Limb (tissue), 2 donors: ENCODE data around the gene ARHGEF12.
A peak's percentile ranks its signal among the peaks of the same experiment; 100 is the strongest.

Experiments
- DNase-seq, 2 donors: peaks; one replicate each; pipeline ENCODE4 v3.0.0-alpha.2; 2016; ENCODE audit errors: extremely low spot score in 2 of 2

The ARHGEF12 gene

GRCh38 chr11:120513436-120514315 lies 177.5 kb downstream of the ARHGEF12 start:
- peak in 1 of 2 donors; percentile 29 for DNase-seq

DNA sequence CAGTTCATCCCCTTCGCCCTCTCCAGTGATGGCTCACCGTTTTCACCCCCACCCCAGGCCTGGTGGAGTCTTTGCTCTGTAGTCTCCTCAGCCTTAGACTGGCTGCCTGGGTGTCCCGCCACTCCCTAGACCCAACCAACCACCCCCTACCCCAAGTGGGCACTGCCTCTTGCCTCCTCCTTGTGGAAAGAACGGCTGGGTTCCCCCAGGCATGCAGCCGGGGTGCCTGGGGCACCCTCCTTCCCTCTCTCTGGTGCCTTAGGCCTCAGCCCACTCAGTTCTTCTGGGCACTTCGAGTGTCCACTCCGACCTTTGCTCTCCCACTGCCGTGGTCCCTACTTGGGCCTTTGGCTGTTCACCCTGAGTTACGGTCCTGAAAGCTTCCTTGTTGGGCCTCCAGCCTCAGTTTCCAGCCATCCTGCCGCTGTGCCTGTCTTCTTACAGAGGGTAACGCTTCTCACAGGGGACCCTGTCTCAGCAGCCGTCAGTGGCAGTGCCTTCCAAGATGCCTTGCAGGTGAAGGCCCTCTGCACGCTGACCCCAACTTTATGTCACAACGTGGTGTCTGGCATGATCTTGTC lies 178.4 kb downstream of the ARHGEF12 start:
- DNase-seq = no peak

DNA sequence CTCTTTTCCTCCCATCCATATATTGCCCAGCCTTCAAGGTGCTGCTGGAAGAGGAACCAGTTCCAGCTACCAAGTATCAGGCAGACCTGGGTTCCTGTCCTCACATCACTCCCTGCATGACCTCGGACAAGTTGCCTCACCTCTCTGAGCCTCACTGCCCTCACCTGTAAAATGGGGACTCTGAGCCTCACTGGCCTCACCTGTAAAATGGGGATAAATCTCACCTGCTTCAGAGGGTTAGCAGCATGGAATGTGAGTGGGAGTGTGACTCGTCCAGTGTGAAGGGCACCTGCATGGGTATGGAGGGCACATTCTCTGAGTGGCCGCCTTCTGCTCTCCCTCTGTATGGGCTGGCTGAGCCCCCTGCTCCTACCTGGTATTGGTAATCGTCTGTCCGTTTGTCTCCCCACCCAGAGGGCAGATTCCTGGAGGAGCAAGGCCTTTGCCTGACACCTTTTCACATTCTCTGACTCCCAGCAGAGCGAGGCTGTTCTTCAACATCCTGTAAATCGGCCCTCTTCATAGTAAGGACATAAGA lies 179.0 kb downstream of the ARHGEF12 start:
- DNase-seq = no peak

- DNase-seq = no peak
Observed at GRCh38 chr11:120516461-120517389, 180.5 kb downstream of the ARHGEF12 start.

DNA sequence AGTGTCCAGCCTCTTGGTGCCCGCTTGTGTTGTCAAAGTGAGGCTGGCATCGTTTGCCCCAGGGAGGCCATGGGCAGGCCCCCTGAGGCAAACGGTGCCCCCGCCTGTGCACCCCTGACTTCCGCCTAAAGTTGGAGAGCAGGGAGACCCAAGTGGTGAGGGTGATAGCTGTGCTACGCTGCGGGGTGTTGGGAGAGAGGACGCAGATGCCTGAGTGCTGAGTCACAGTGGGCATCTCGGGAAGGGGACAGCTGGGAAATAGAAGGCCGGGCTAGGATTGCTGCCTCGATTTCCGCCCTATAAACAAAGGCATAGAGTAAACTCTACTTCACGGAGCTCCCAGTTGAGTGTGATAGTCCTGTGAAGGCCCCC lies 181.2 kb downstream of the ARHGEF12 start:
- no peak for DNase-seq

DNA sequence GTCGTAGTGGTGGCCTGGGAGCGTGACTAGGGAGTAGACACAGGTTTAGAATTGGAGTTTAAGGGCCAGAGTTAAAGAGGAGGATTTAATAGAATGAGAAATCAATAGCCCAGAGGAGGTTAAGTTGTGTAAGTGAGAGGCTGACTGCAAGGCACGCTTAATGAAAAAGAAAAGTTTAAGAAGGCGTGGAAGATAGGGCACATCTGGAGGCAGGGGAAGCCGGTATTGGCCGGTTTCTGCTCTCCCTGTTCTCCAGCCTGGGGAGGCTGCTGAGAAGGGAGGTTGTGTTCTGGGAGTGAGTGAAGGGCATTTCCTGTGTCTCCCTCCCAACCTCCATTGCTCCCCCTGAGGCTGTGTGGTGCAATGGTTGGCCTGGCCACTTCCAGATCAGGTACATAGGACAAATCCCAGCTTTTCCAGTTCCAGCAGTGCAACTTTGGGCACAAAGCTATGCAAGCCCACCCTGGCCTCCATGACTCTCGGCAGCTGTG lies 181.6 kb downstream of the ARHGEF12 start:
- DNase-seq = no peak

- no peak for DNase-seq
Observed at GRCh38 chr11:120518356-120518755, 182.1 kb downstream of the ARHGEF12 start.

GRCh38 chr11:120519474-120519873 lies 183.3 kb downstream of the ARHGEF12 start:
- DNase-seq = no peak

GRCh38 chr11:120520091-120520822 lies 184.0 kb downstream of the ARHGEF12 start:
- DNase-seq = no peak

DNA sequence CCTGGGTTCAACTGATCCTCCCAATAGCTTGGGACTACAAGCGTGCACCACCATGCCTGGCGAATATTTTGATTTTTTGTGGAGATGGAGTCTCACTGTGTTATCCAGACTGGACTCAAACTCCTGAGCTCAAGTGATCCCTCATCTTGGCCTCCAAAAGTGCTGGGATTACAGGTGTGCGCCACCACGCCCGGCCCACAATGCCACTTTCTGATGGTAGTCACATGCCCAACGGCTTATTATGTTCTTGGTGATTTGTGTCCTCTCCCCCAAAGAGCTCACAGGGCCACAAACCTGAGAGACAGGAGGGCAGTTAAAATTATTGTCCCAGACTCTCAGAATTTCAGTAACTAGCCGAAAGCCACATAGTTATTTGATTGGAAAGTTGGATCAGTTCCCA lies 185.0 kb downstream of the ARHGEF12 start:
- DNase-seq = no peak

DNA sequence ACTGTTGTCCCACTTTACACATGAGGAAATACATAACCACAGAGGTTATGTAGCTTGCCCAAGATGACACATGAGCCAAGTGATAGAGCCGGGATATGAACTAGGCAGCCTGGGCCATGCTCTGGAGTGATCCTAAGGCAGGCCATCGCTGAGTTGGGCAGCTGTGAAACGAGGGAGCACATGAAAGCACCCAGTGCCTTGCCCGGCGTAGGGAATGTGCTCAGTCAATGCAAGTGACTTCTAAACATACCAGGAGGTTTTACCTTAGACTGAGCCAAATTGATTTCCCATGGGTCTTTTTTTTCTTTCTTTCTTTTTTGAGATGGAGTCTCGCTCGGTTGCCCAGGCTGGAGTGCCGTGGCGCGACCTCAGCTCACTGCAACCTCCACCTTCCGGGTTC lies 185.8 kb downstream of the ARHGEF12 start:
- DNase-seq = no peak

DNA sequence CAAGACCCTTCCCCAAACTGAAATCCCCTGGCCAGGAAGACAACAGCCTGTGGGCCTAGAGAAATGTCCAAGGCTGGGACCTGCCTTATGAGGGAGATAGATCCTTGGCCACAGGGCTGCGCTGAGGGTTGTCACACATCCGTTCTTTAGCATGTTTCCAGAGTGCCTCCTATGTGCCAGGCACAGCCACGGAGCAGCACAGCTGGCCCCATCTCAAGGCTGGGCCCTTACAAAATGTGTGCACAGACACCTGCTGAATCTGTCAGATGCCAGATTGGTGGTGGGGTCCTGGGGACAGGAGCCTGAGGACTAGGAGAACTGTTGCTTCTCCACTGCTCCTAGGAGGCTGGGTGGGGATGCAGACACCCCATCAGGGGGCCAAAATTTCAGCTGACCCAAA lies 186.5 kb downstream of the ARHGEF12 start:
- no peak for DNase-seq

GRCh38 chr11:120523196-120523595 lies 187.0 kb downstream of the ARHGEF12 start:
- DNase-seq = no peak

DNA sequence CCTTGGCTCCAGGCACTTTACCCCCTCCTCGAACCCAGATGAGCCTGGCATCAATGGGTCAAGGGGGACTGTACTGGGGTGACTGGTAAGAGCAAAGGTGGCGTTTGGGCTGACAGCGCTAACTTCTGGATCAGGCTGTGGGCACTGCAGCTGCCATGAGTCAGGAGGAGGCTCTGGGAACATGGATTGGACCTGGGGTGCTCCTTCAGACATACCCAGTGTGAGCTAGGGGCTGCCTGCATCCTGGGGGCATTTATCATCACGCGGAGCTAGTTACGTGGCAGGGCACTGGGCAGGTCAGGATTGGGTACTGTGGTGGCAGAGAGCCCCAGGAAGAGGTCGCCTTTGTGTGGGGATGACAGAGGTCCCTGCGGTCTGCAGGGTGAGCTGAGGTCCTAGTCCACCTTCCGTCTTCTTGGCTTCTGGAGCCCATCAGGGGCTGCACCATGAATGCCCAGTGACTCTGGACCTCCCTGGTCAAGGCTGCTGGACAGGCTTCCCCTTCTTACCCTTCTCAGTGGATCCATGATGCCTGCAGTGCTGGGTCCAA lies 188.4 kb downstream of the ARHGEF12 start:
- DNase-seq = no peak

GRCh38 chr11:120525261-120526171 lies 189.3 kb downstream of the ARHGEF12 start:
- DNase-seq = no peak

DNA sequence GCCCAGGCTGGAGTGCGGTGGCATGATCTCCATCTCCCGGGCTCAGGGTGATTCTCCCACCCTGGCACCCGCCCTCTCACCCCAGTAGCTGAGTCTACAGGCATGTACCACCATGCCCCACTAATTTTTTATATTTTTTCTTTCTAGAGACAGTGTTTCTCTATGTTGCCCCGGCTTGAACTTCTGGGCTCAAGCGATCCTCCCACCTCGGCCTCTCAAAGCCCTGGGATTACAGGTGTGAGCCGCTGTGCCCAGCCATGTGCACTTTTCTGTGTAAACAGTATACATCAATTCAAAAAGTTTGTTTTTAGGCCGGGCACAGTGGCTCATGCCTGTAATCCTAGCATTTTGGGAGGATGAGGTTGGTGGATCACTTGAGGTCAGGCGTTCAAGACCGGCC lies 190.0 kb downstream of the ARHGEF12 start:
- DNase-seq = no peak

DNA sequence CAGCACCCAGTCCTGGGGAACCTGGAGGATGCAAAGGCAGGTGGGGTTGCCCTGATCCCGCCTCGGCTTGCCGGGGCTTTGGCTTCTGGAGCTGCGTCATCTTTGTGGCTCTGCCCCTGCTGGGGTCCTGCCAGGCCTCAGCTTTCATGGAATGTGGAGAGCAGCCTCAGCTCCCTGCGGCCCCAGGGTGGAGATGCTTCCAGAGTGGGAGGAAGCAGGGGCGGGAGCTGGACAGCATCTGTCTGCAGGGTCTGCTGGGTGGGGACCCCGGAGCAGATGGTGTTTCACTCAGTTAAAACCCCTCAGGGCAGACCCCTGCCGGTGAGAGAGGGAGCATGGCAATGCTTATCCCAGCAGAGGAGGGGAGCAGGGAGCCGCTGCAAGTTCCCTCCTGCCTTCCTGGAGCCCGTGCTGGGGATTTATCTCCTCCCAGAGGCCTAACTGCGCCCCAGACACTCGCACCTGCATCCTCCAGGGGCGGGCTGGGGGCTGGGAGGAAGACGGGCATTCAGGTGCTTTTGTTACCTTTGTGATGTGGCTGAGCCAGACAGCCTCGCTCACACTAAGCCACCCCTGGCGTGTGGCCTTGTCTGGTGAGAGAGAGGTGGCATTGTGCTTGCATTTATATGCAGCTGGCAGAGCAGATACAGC lies 191.0 kb downstream of the ARHGEF12 start:
- peak; percentile 67 to 78 for DNase-seq

GRCh38 chr11:120528749-120529148 lies 192.5 kb downstream of the ARHGEF12 start:
- no peak for DNase-seq

DNA sequence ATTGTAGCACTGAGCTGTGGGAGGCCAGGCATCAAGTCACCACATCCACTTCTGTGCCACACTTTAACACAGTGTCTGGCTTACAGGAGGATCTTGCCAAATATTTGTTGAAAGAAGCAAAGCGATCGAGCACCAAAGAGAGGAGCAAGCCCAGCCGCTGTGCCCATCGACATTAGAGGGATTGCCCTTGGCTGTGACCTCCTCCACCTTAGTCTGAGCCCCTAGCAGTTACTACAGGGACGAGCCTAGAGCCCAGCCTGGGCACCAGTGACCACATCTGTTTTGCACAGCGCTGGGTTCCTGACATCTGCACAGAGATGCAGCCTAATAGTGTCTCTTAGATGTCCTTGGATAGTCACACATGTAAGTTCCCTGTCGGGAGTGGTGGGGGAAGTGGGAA lies 193.0 kb downstream of the ARHGEF12 start:
- no peak for DNase-seq
